HepG2 (cell line): ENCODE data around the gene DTWD2. TPM values are rescaled to one million over a fixed set of nuclear protein-coding genes. Genes with fewer than 3 reads are reported as not detected.
A peak's percentile ranks its signal among the peaks of the same experiment; 100 is the strongest.

Experiments
- CBFB ChIP-seq: sonication (generic); formaldehyde crosslinking; IDR thresholded peaks from 2 replicates; pipeline ENCODE4 v1.4.0; 2020; ENCODE audit warnings: missing genetic modification reagents
- CHD4 ChIP-seq: fragments of 200-600 bp; sonication (generic); IDR thresholded peaks from 2 replicates; pipeline ENCODE4 v1.7.0; 2017; ENCODE audit warnings: mild to moderate bottlenecking, low read length, borderline replicate concordance
- E2F5 ChIP-seq: sonication (generic); formaldehyde crosslinking; conservative IDR thresholded peaks from 2 replicates; pipeline ENCODE4 v1.4.0; 2020; ENCODE audit warnings: missing genetic modification reagents
- EZH2 ChIP-seq: conservative IDR thresholded peaks from 2 replicates; pipeline ENCODE4 v1.6.1; 2012; ENCODE audit warnings: mild to moderate bottlenecking, low read depth, low read length, moderate library complexity
- HMGA1 ChIP-seq: sonication (generic); formaldehyde crosslinking; conservative IDR thresholded peaks from 2 replicates; pipeline ENCODE4 v1.4.0; 2020; ENCODE audit warnings: missing genetic modification reagents
- JDP2 ChIP-seq: sonication (generic); formaldehyde crosslinking; IDR thresholded peaks from 2 replicates; pipeline ENCODE4 v1.8.1; 2022; ENCODE audit warnings: missing genetic modification reagents, borderline replicate concordance
- KLF13 ChIP-seq: sonication (generic); formaldehyde crosslinking; IDR thresholded peaks from 2 replicates; pipeline ENCODE4 v1.4.0; 2020; ENCODE audit warnings: mild to moderate bottlenecking, missing genetic modification reagents
- KLF16 ChIP-seq, 2 experiments: sonication (generic) in 1 of 2; formaldehyde crosslinking in 1 of 2; IDR thresholded peaks; 2 replicates each; pipeline versions ENCODE4 v1.6.1 to v1.8.0; 2016 to 2023; ENCODE audit warnings: missing genetic modification reagents in 2 of 2, missing compliant biosample characterization in 1 of 2
- MXD4 ChIP-seq: IDR thresholded peaks from 2 replicates; pipeline ENCODE4 v1.6.1; 2016; ENCODE audit warnings: mild to moderate bottlenecking, missing biosample characterization, missing genetic modification reagents
- NBN ChIP-seq: fragments of 450-650 bp; conservative IDR thresholded peaks from 2 replicates; pipeline ENCODE4 v1.6.1; 2017
- NFIB ChIP-seq: sonication (generic); formaldehyde crosslinking; IDR thresholded peaks from 2 replicates; pipeline ENCODE4 v1.9.0; 2021; ENCODE audit warnings: missing genetic modification reagents, mild to moderate bottlenecking, borderline replicate concordance
- NKX3-1 ChIP-seq: sonication (generic); formaldehyde crosslinking; IDR thresholded peaks from 2 replicates; pipeline ENCODE4 v1.5.0; 2020; ENCODE audit warnings: missing genetic modification reagents
- NR2C2 ChIP-seq: sonication (generic); formaldehyde crosslinking; IDR thresholded peaks from 2 replicates; pipeline ENCODE4 v1.4.0; 2020; ENCODE audit warnings: missing genetic modification reagents, mild to moderate bottlenecking, moderate library complexity, borderline replicate concordance
- PRMT3 ChIP-seq: sonication (generic); formaldehyde crosslinking; IDR thresholded peaks from 2 replicates; pipeline ENCODE4 v1.8.1; 2022; ENCODE audit warnings: low read depth, mild to moderate bottlenecking, moderate library complexity, missing genetic modification reagents, borderline replicate concordance
- RBFOX2 ChIP-seq: fragments of 200-400 bp; formaldehyde crosslinking; IDR thresholded peaks from 2 replicates; pipeline ENCODE4 v1.6.1; 2017; ENCODE audit warnings: low read depth, mild to moderate bottlenecking, low read length
- SOX13 ChIP-seq, 3 experiments: fragments of 450-650 bp in 1 of 3; sonication (generic) in 1 of 3; formaldehyde crosslinking in 1 of 3; IDR thresholded peaks in 2 of 3; conservative IDR thresholded peaks in 1 of 3; 2 replicates each; pipeline versions ENCODE4 v1.5.0 to v1.6.1; 2016 to 2020; ENCODE audit warnings: antibody characterized with exemption in 1 of 3, mild to moderate bottlenecking in 1 of 3, missing compliant biosample characterization in 1 of 3, missing genetic modification reagents in 1 of 3, moderate library complexity in 1 of 3
- TCF7 ChIP-seq: sonication (generic); IDR thresholded peaks from 2 replicates; pipeline ENCODE4 v1.6.1; 2016; ENCODE audit warnings: antibody characterized with exemption, low read depth
- XRCC5 ChIP-seq: fragments of 200-400 bp; formaldehyde crosslinking; optimal IDR thresholded peaks from 2 replicates; pipeline ENCODE3; 2017; ENCODE audit warnings: mild to moderate bottlenecking, low read length
- ZBTB33 ChIP-seq: sonication (generic); formaldehyde crosslinking; IDR thresholded peaks from 2 replicates; pipeline ENCODE4 v1.4.0; 2020; ENCODE audit warnings: missing genetic modification reagents
- ZNF333 ChIP-seq: sonication (generic); formaldehyde crosslinking; IDR thresholded peaks from 2 replicates; pipeline ENCODE4 v1.4.0; 2020; ENCODE audit warnings: mild to moderate bottlenecking, missing genetic modification reagents, borderline replicate concordance
- ZNF432 ChIP-seq: sonication (generic); formaldehyde crosslinking; IDR thresholded peaks from 2 replicates; pipeline ENCODE4 v1.5.0; 2020; ENCODE audit warnings: missing genetic modification reagents, mild to moderate bottlenecking, borderline replicate concordance
- ZNF564 ChIP-seq: sonication (generic); formaldehyde crosslinking; IDR thresholded peaks from 2 replicates; pipeline ENCODE4 v1.8.1; 2023; ENCODE audit warnings: mild to moderate bottlenecking, missing genetic modification reagents
- ZUFSP ChIP-seq: sonication (generic); formaldehyde crosslinking; IDR thresholded peaks from 2 replicates; pipeline ENCODE4 v1.9.0; 2021; ENCODE audit warnings: missing genetic modification reagents, mild to moderate bottlenecking, borderline replicate concordance
- polyA plus RNA-seq, 8 experiments: library from polyadenylated mRNA; depleted of rRNA in 3 of 8; stranded (reverse) in 7 of 8; unstranded in 1 of 8; fragments of >200 nt; fragmentation: Illumina TruSeq in 4 of 8; extraction: Trizol in 4 of 8; gene quantifications; 2 replicates each; pipeline versions ENCODE4 v1.2.1 to v1.2.3, GENCODE V29; 2011 to 2016; ENCODE audit warnings: low read depth in 4 of 8, missing spikeins in 1 of 8, mixed read lengths in 1 of 8; ENCODE audit not compliant: insufficient read depth in 1 of 8
- total RNA-seq, 5 experiments: library from RNA; depleted of rRNA; stranded (reverse); fragments of >200 nt; fragmentation: Illumina TruSeq; extraction: Trizol; gene quantifications; 2 replicates each; pipeline ENCODE4 v1.2.3, GENCODE V29; 2016; ENCODE audit warnings: low read depth in 1 of 5

Gene DTWD2
- total and polyA plus RNA-seq, 2 of the 13 experiments (the other 11 are each of a cell fraction or from before 2014, with no cell fraction given), result 1.6 to 6.0 TPM

GRCh38 chr5:118987988-118988865, at the start of gene DTWD2 (continued):
- TF ChIP-seq ZBTB33 (CRISPR knock-in tag) (peak; percentile 23; the same call in 1 of the 2 replicates), SOX13 (IDR thresholded peaks at IDR 0.05) (no peak), SOX13 (CRISPR knock-in tag; conservative IDR thresholded peaks at IDR 0.05 in 1 of 2, IDR thresholded peaks at IDR 0.05 in 1 of 2) (peak in 1 of 2 experiments; percentile 31; a peak in 1 of 4 replicates), NKX3-1 (CRISPR knock-in tag) (peak; percentile 74; the same call in 1 of the 2 replicates), CHD4 (no peak), XRCC5 (peak; percentile 95), RBFOX2 (peak; percentile 95), NBN (no peak), KLF13 (peak; percentile 70; the same call in 1 of the 2 replicates), ZUFSP (CRISPR knock-in tag) (no peak), JDP2 (CRISPR knock-in tag) (peak; percentile 49; the same call in 1 of the 2 replicates), HMGA1 (CRISPR knock-in tag) (no peak), E2F5 (CRISPR knock-in tag) (0 out of 2 replicates have a peak, but pooled peaks have one; percentile 17), ZNF432 (CRISPR knock-in tag) (no peak), ZNF564 (CRISPR knock-in tag) (peak; percentile 75), PRMT3 (CRISPR knock-in tag) (no peak; the same call in 1 of the 2 replicates), NR2C2 (peak; percentile 40; the same call in 1 of the 2 replicates), ZNF333 (CRISPR knock-in tag) (no peak), EZH2 (no peak), CBFB (CRISPR knock-in tag) (peak; percentile 66; the same call in 1 of the 2 replicates), KLF16 (CRISPR knock-in tag; IDR thresholded peaks at IDR 0.05) (peak in 1 of 2 experiments; percentile 94; a peak in 2 of 4 replicates), TCF7 (no peak), MXD4 (CRISPR knock-in tag) (peak; percentile 95), NFIB (CRISPR knock-in tag) (no peak)
